Esophagus muscularis mucosa (tissue), 4 donors: ENCODE measurements around the gene MKRN2.

ENCODE experiments used
- CTCF ChIP-seq, 3 experiments: fragments of 200-600 bp in 2 of 3; fragments of 450-650 bp in 1 of 3; sonication (generic) in 2 of 3; IDR thresholded peaks; one replicate each; pipeline ENCODE4 v1.5.1; 2017 to 2019; ENCODE audit warnings: antibody characterized with exemption in 3 of 3, mild to moderate bottlenecking in 2 of 3, moderate library complexity in 1 of 3
- EP300 ChIP-seq: sonication (generic); formaldehyde crosslinking; IDR thresholded peaks from one replicate; pipeline ENCODE4 v1.6.1; 2017; ENCODE audit warnings: antibody characterized with exemption
- POLR2A ChIP-seq: fragments of 450-650 bp; IDR thresholded peaks from one replicate; pipeline ENCODE4 v1.6.1; 2017; ENCODE audit warnings: antibody characterized with exemption, moderate library complexity, mild to moderate bottlenecking, low read depth

- TF ChIP-seq CTCF (IDR thresholded peaks at IDR 0.05), result no peak
- TF ChIP-seq EP300, result no peak
- no peak for TF ChIP-seq POLR2A
Measured at GRCh38 chr3:12536423-12536822, 20.5 kb upstream of the MKRN2 start.
